ENCODE measurements around the gene MDFI. TPM values are rescaled to one million over a fixed set of nuclear protein-coding genes. Genes with fewer than 3 reads are reported as not detected.

Gene MDFI
- total and polyA plus RNA-seq, 4 donors, result 0.24 to 2.8 (median 0.50) TPM; not detected in 1

- Histone ChIP-seq H3K4me3 (ENCODE audit: low read depth in 1 of 3, low read length in 3 of 3) (no peak overlapping the region), H3K27me3 (ENCODE audit: control insufficient read depth in 4 of 4, insufficient read depth in 4 of 4, low read length in 3 of 4) (peaks cover 0 to 6% (median 2%) of the 10 kb centered on the region in 4 donors), H3K9me3 (ENCODE audit: control insufficient read depth in 4 of 4, low read length in 3 of 4) (peaks cover 0 to 3% (median 0%) of the 10 kb centered on the region in 4 donors), H3K27ac (ENCODE audit: low read depth in 1 of 2, low read length in 2 of 2) (no peak overlapping the region), H3K36me3 (ENCODE audit: control insufficient read depth in 4 of 4, insufficient read depth in 3 of 4, low read depth in 1 of 4, low read length in 3 of 4) (no peaks in the 10 kb centered on the region), H3K9ac (ENCODE audit: low read depth in 1 of 2, low read length in 2 of 2) (no peak overlapping the region), H3K4me1 (ENCODE audit: control insufficient read depth in 4 of 4, insufficient read depth in 4 of 4, low read length in 3 of 4) (no peaks in the 10 kb centered on the region)
- WGBS, result 84% methylated on average over 5 of the region's 5 CpGs
- no peak for DNase-seq (ENCODE audit: low spot score)
- TF ChIP-seq RAD21 (IDR thresholded peaks at IDR 0.05), result no peak
- TF ChIP-seq HNF4A (conservative IDR thresholded peaks at IDR 0.05), result no peak
- no peak for TF ChIP-seq FOXA2 (IDR thresholded peaks at IDR 0.05)
- no peak for TF ChIP-seq EGR1 (IDR thresholded peaks at IDR 0.05; ENCODE audit: low read depth in 2 of 2)
- TF ChIP-seq ZBTB33 (IDR thresholded peaks at IDR 0.05), result no peak
- TF ChIP-seq REST (IDR thresholded peaks at IDR 0.05), result no peak
- TF ChIP-seq ATF3 (IDR thresholded peaks at IDR 0.05), result no peak
- TF ChIP-seq HNF4G (IDR thresholded peaks at IDR 0.05), result no peak
- TF ChIP-seq TAF1 (conservative IDR thresholded peaks at IDR 0.05), result no peak
- no peak for TF ChIP-seq SP1 (IDR thresholded peaks at IDR 0.05)
- no peak for TF ChIP-seq JUND (IDR thresholded peaks at IDR 0.05)
- no peak for TF ChIP-seq NR2F2 (IDR thresholded peaks at IDR 0.05)
- no peak for TF ChIP-seq RXRA (IDR thresholded peaks at IDR 0.05)
- TF ChIP-seq CTCF (IDR thresholded peaks at IDR 0.05; ENCODE audit: low read depth, low read length, missing input control), result no peak
- no peak for TF ChIP-seq GABPA (IDR thresholded peaks at IDR 0.05 in 1 of 2, conservative IDR thresholded peaks at IDR 0.05 in 1 of 2)
- TF ChIP-seq MAX (IDR thresholded peaks at IDR 0.05), result no peak
- TF ChIP-seq YY1 (IDR thresholded peaks at IDR 0.05), result no peak
- no peak for TF ChIP-seq FOXA1 (IDR thresholded peaks at IDR 0.05)
These were observed 35.4 kb downstream of the MDFI start for GRCh38 chr6:41673704-41674000.

Data from liver (tissue), 9 donors.